GM20431 (cell line): ENCODE data around the gene P2RY14.

Experiments
- in situ Hi-C: fragments of 300-500 bp; cut with MseI, MboI; formaldehyde crosslinking; loops from one replicate; pipeline ENCODE4 v1.15.0; 2020; ENCODE audit warnings: low sequenced_read_pairs; ENCODE audit not compliant: unreplicated experiment

Gene P2RY14

GRCh38 chr3:151225040-151225975 lies 53.0 kb downstream of the P2RY14 start:
- in situ Hi-C loops = loop anchor here (10.0 kb wide), 1 partner anchor 49 kb away; the partner anchor contains the start of gene P2RY14

- in situ Hi-C loops = loop anchor here (10.0 kb wide), 1 partner anchor 50 kb away; the partner anchor contains the start of gene P2RY14
These were observed 54.0 kb downstream of the P2RY14 start for GRCh38 chr3:151224268-151224866.

GRCh38 chr3:151219056-151219455 lies 59.3 kb downstream of the P2RY14 start:
- in situ Hi-C loops = no loop called here

GRCh38 chr3:151218136-151218535 lies 60.2 kb downstream of the P2RY14 start:
- in situ Hi-C loops = no loop called here

- in situ Hi-C loops = no loop called here
These were observed 61.4 kb downstream of the P2RY14 start for GRCh38 chr3:151216641-151217607.

- in situ Hi-C loops = no loop called here
These were observed 63.9 kb downstream of the P2RY14 start for GRCh38 chr3:151214459-151214858.

- in situ Hi-C loops = no loop called here
These were observed 64.5 kb downstream of the P2RY14 start for GRCh38 chr3:151213881-151214280.

- in situ Hi-C loops = no loop called here
These were observed 65.2 kb downstream of the P2RY14 start for GRCh38 chr3:151213151-151213550.

GRCh38 chr3:151210676-151211381 lies 67.5 kb downstream of the P2RY14 start:
- in situ Hi-C loops = no loop called here

- in situ Hi-C loops = no loop called here
These were observed 68.7 kb downstream of the P2RY14 start for GRCh38 chr3:151209654-151210053.

- in situ Hi-C loops = no loop called here
These were observed 72.1 kb downstream of the P2RY14 start for GRCh38 chr3:151206201-151206600.

GRCh38 chr3:151205482-151205881 lies 72.9 kb downstream of the P2RY14 start:
- in situ Hi-C loops = no loop called here

- in situ Hi-C loops = no loop called here
These were observed 73.6 kb downstream of the P2RY14 start for GRCh38 chr3:151204530-151205402.

GRCh38 chr3:151203051-151203420 lies 75.3 kb downstream of the P2RY14 start, which contains the start of gene GPR171:
Gene GPR171 (minus strand): TSS chr3:151203216. CDS start chr3:151199386, 3,830 bp downstream.
- in situ Hi-C loops = no loop called here

- in situ Hi-C loops = no loop called here
These were observed 77.2 kb downstream of the P2RY14 start for GRCh38 chr3:151201051-151201730.

GRCh38 chr3:151200586-151200985 lies 77.8 kb downstream of the P2RY14 start:
- in situ Hi-C loops = no loop called here

GRCh38 chr3:151199554-151200438 lies 78.5 kb downstream of the P2RY14 start:
- in situ Hi-C loops = no loop called here
